Activated naive CD4-positive, alpha-beta T cell treated with anti-CD3 and anti-CD28 coated beads for 36 hours (primary cell): ENCODE results near the gene SWT1. TPM values are rescaled to one million over a fixed set of nuclear protein-coding genes. Genes with fewer than 3 reads are reported as not detected.

Source experiments
- CTCF ChIA-PET: fragments of 350-600 bp; sonication (Branson Sonifier 250); formaldehyde crosslinking; loops from one replicate; lab custom pipeline; 2021; ENCODE audit warnings: antibody characterized with exemption; lab: Charles Lee
- DNase-seq: peaks from one replicate; pipeline ENCODE4 v3.0.0-alpha.2; 2020
- H3K27ac Mint-ChIP-seq: one replicate; pipeline ENCODE4 v1.8.0; 2021; ENCODE audit warnings: mild to moderate bottlenecking, mixed read lengths
- H3K27me3 Mint-ChIP-seq: one replicate; pipeline ENCODE4 v1.8.0; 2021; ENCODE audit warnings: low read depth, mixed read lengths
- H3K36me3 Mint-ChIP-seq: one replicate; pipeline ENCODE4 v1.8.0; 2021; ENCODE audit warnings: low read depth, mixed read lengths
- H3K4me1 Mint-ChIP-seq: one replicate; pipeline ENCODE4 v1.8.0; 2021; ENCODE audit warnings: low read depth, mixed read lengths
- H3K4me3 Mint-ChIP-seq: one replicate; pipeline ENCODE4 v1.8.0; 2021; ENCODE audit warnings: mild to moderate bottlenecking, moderate library complexity, mixed read lengths
- H3K9me3 Mint-ChIP-seq: one replicate; pipeline ENCODE4 v1.8.0; 2021; ENCODE audit warnings: mixed read lengths
- intact Hi-C: fragments of 100-400 bp; cut with micrococcal nuclease; formaldehyde crosslinking; loops from one replicate; pipeline ENCODE4 v1.15.1; 2023
- total RNA-seq, 2 experiments: library from RNA; stranded (reverse); gene quantifications; one replicate each; pipeline ENCODE4 v1.2.3, GENCODE V29; 2021

Gene SWT1
- total RNA-seq, 2 experiments from 2014 or later = 1.7 to 2.9 TPM

- Mint-ChIP-seq H3K27me3 (no peaks in the 10 kb centered on the region), H3K9me3 (no peaks in the 10 kb centered on the region), H3K4me3 (no peak overlapping the region), H3K4me1 (peaks cover 13% of the 10 kb centered on the region), H3K36me3 (peaks cover 54% of the 10 kb centered on the region), H3K27ac (no peak overlapping the region)
- intact Hi-C loops = no loop called here
- no peak for DNase-seq
- CTCF ChIA-PET = interaction anchor here (0.6 to 1.6 kb wide), 2 partner anchors 302 to 387 kb away, joined by 3 read pairs; no protein-coding TSS in a partner anchor
Measured at GRCh38 chr1:185293967-185294542, 137.1 kb downstream of the SWT1 start.

- Mint-ChIP-seq H3K36me3 (peaks cover 53% of the 10 kb centered on the region), H3K4me3 (no peak overlapping the region), H3K27me3 (no peaks in the 10 kb centered on the region), H3K9me3 (no peaks in the 10 kb centered on the region), H3K4me1 (peaks cover 6% of the 10 kb centered on the region), H3K27ac (no peak overlapping the region)
- intact Hi-C loops = no loop called here
- DNase-seq = no peak
- CTCF ChIA-PET = no interaction called here
Measured at GRCh38 chr1:185295091-185295490, 138.1 kb downstream of the SWT1 start.

- peaks cover 1% of the 10 kb centered on the region for H3K4me1 Mint-ChIP-seq
- H3K4me3 Mint-ChIP-seq = no peak overlapping the region
- intact Hi-C loops = no loop called here
- DNase-seq = no peak
- H3K27me3 Mint-ChIP-seq = no peaks in the 10 kb centered on the region
- CTCF ChIA-PET = no interaction called here
- H3K9me3 Mint-ChIP-seq = no peaks in the 10 kb centered on the region
- no peak overlapping the region for H3K27ac Mint-ChIP-seq
- peaks cover 58% of the 10 kb centered on the region for H3K36me3 Mint-ChIP-seq
Measured at GRCh38 chr1:185297982-185298381, 141.0 kb downstream of the SWT1 start.

GRCh38 chr1:185300152-185300551, 143.2 kb downstream of the SWT1 start:
- Mint-ChIP-seq H3K27ac (no peak overlapping the region), H3K27me3 (no peaks in the 10 kb centered on the region), H3K36me3 (peaks cover 60% of the 10 kb centered on the region), H3K4me3 (no peak overlapping the region), H3K9me3 (no peaks in the 10 kb centered on the region), H3K4me1 (no peaks in the 10 kb centered on the region)
- CTCF ChIA-PET = interaction anchor here (1.3 to 1.8 kb wide), 2 partner anchors 18 to 396 kb away, joined by 3 to 4 read pairs; no protein-coding TSS in a partner anchor
- intact Hi-C loops = loop anchor here (10.0 kb wide), 1 partner anchor 1045 kb away; no protein-coding TSS in a partner anchor
- DNase-seq = no peak

GRCh38 chr1:185305419-185305818, 148.5 kb downstream of the SWT1 start:
- H3K4me3 Mint-ChIP-seq = no peak overlapping the region
- no peaks in the 10 kb centered on the region for H3K9me3 Mint-ChIP-seq
- no peaks in the 10 kb centered on the region for H3K27me3 Mint-ChIP-seq
- no peak for DNase-seq
- peaks cover 47% of the 10 kb centered on the region for H3K36me3 Mint-ChIP-seq
- no peak overlapping the region for H3K27ac Mint-ChIP-seq
- CTCF ChIA-PET = interaction anchor here (1.5 kb wide), 1 partner anchor 365 kb away, joined by 7 read pairs; no protein-coding TSS in a partner anchor
- no peaks in the 10 kb centered on the region for H3K4me1 Mint-ChIP-seq
- intact Hi-C loops = loop anchor here (10.0 kb wide), 1 partner anchor 1039 kb away; no protein-coding TSS in a partner anchor

- peaks cover 16% of the 10 kb centered on the region for H3K4me1 Mint-ChIP-seq
- H3K4me3 Mint-ChIP-seq = no peak overlapping the region
- no peaks in the 10 kb centered on the region for H3K9me3 Mint-ChIP-seq
- H3K27ac Mint-ChIP-seq = no peak overlapping the region
- CTCF ChIA-PET = no interaction called here
- intact Hi-C loops = loop anchor here (10.0 kb wide), 1 partner anchor 1037 kb away; no protein-coding TSS in a partner anchor
- peaks cover 39% of the 10 kb centered on the region for H3K36me3 Mint-ChIP-seq
- H3K27me3 Mint-ChIP-seq = no peaks in the 10 kb centered on the region
- no peak for DNase-seq
Measured at GRCh38 chr1:185308126-185308525, 151.2 kb downstream of the SWT1 start.

GRCh38 chr1:185309566-185309965, 152.6 kb downstream of the SWT1 start:
- H3K27ac Mint-ChIP-seq = no peak overlapping the region
- H3K36me3 Mint-ChIP-seq = peaks cover 36% of the 10 kb centered on the region
- H3K9me3 Mint-ChIP-seq = no peaks in the 10 kb centered on the region
- peaks cover 31% of the 10 kb centered on the region for H3K4me1 Mint-ChIP-seq
- no peak overlapping the region for H3K4me3 Mint-ChIP-seq
- intact Hi-C loops = loop anchor here (10.0 kb wide), 1 partner anchor 1035 kb away; no protein-coding TSS in a partner anchor
- no peak for DNase-seq
- CTCF ChIA-PET = interaction anchor here (0.6 to 0.8 kb wide), 2 partner anchors 372 to 521 kb away, joined by 3 to 5 read pairs; no protein-coding TSS in a partner anchor
- H3K27me3 Mint-ChIP-seq = no peaks in the 10 kb centered on the region

GRCh38 chr1:185311589-185312225, 154.7 kb downstream of the SWT1 start:
- Mint-ChIP-seq H3K4me3 (no peak overlapping the region), H3K27me3 (no peaks in the 10 kb centered on the region), H3K4me1 (peaks cover 38% of the 10 kb centered on the region), H3K9me3 (no peaks in the 10 kb centered on the region), H3K36me3 (peaks cover 30% of the 10 kb centered on the region), H3K27ac (no peak overlapping the region)
- no peak for DNase-seq
- intact Hi-C loops = loop anchor here (10.0 kb wide), 1 partner anchor 447 kb away; no protein-coding TSS in a partner anchor
- CTCF ChIA-PET = no interaction called here

GRCh38 chr1:185312361-185313138, 155.6 kb downstream of the SWT1 start:
- Mint-ChIP-seq H3K27me3 (no peaks in the 10 kb centered on the region), H3K4me1 (peaks cover 38% of the 10 kb centered on the region), H3K27ac (no peak overlapping the region), H3K36me3 (peaks cover 26% of the 10 kb centered on the region), H3K4me3 (no peak overlapping the region), H3K9me3 (no peaks in the 10 kb centered on the region)
- CTCF ChIA-PET = no interaction called here
- no peak for DNase-seq
- intact Hi-C loops = loop anchor here (10.0 kb wide), 1 partner anchor 448 kb away; no protein-coding TSS in a partner anchor

GRCh38 chr1:185314411-185314810, 157.4 kb downstream of the SWT1 start:
- no peaks in the 10 kb centered on the region for H3K27me3 Mint-ChIP-seq
- intact Hi-C loops = loop anchor here (10.0 kb wide), 1 partner anchor 450 kb away; no protein-coding TSS in a partner anchor
- peak overlapping the region; percentile 92 for H3K4me3 Mint-ChIP-seq
- peaks cover 17% of the 10 kb centered on the region for H3K36me3 Mint-ChIP-seq
- H3K9me3 Mint-ChIP-seq = no peaks in the 10 kb centered on the region
- DNase-seq = no peak
- peak overlapping the region; percentile 59 for H3K27ac Mint-ChIP-seq
- H3K4me1 Mint-ChIP-seq = peaks cover 49% of the 10 kb centered on the region
- CTCF ChIA-PET = interaction anchor here (1.2 kb wide), 1 partner anchor 366 kb away, joined by 6 read pairs; no protein-coding TSS in a partner anchor

GRCh38 chr1:185315445-185316071, 158.6 kb downstream of the SWT1 start:
- CTCF ChIA-PET = interaction anchor here (0.5 to 2.9 kb wide), 4 partner anchors 16 to 365 kb away, joined by 3 to 8 read pairs (median 6); no protein-coding TSS in a partner anchor
- Mint-ChIP-seq H3K36me3 (peaks cover 17% of the 10 kb centered on the region), H3K4me3 (peak overlapping the region; percentile 92), H3K27ac (peak overlapping the region; percentile 94), H3K4me1 (peaks cover 49% of the 10 kb centered on the region), H3K27me3 (no peaks in the 10 kb centered on the region), H3K9me3 (no peaks in the 10 kb centered on the region)
- intact Hi-C loops = loop anchor here (2.0 to 10.0 kb wide), 6 partner anchors 433 to 1843 kb away; partner anchors contain the start of genes ARPC5, PRG4 and SMG7
- DNase-seq = peak; percentile 12
